Cardiac muscle cell (in vitro differentiated cells and primary cell): ENCODE measurements around the gene TMEM89. TPM values are rescaled to one million over a fixed set of nuclear protein-coding genes. Genes with fewer than 3 reads are reported as not detected.

Experiments used
- DNase-seq, 2 donors: peaks; one replicate each; pipeline versions ENCODE4 v3.0.0 to v3.0.0-alpha.2; 2010 to 2017; ENCODE audit warnings: low read depth in 1 of 2, low spot score in 1 of 2
- H3K27ac ChIP-seq: fragments of 200-600 bp; sonication (generic); 2 replicates; pipeline ENCODE4 v1.5.1; 2016
- H3K27me3 ChIP-seq: fragments of 200-600 bp; sonication (generic); 2 replicates; pipeline ENCODE4 v1.6.0; 2016; ENCODE audit warnings: control low read depth
- H3K36me3 ChIP-seq: fragments of 200-600 bp; sonication (generic); 2 replicates; pipeline ENCODE4 v1.5.1; 2016; ENCODE audit warnings: control low read depth
- H3K4me1 ChIP-seq: fragments of 200-600 bp; sonication (generic); 2 replicates; pipeline ENCODE4 v1.8.1; 2017; ENCODE audit warnings: low read depth, mild to moderate bottlenecking, mixed run types
- H3K4me3 ChIP-seq: fragments of 200-600 bp; sonication (generic); 2 replicates; pipeline ENCODE4 v1.5.1; 2016; ENCODE audit warnings: mild to moderate bottlenecking
- H3K9me3 ChIP-seq: fragments of 200-600 bp; sonication (generic); 2 replicates; pipeline ENCODE4 v1.5.1; 2017; ENCODE audit warnings: low read depth, mild to moderate bottlenecking, control low read depth
- CTCF ChIP-seq: IDR thresholded peaks from 2 replicates; pipeline ENCODE4 v1.5.1; 2012; ENCODE audit warnings: low read depth, mild to moderate bottlenecking, low read length
- polyA plus RNA-seq: library from polyadenylated mRNA; unstranded; fragments of >200 nt; fragmentation: Nextera tagmentation; extraction: Ambion mirVana; gene quantifications from 2 replicates; pipeline ENCODE4 v1.2.1, GENCODE V29; 2016
- total RNA-seq: library from RNA; depleted of rRNA; stranded (reverse); fragments of >200 nt; gene quantifications from 2 replicates; pipeline ENCODE4 v1.2.3, GENCODE V29; 2016

The TMEM89 gene
- total and polyA plus RNA-seq, 2 experiments from 2014 or later = 0.59 TPM; not detected in 1

- H3K27ac ChIP-seq = peak within 1 kb of the TSS; percentile 95
Observed at GRCh38 chr3:48609088-48610005, 12.2 kb downstream of the TMEM89 start, which contains the start of gene UQCRC1. UQCRC1 (minus strand) TSS chr3:48609646; CDS start chr3:48609620, 26 bp downstream.

GRCh38 chr3:48607519-48607918 lies 14.1 kb downstream of the TMEM89 start:
- no peak overlapping the region for H3K27ac ChIP-seq
- peaks cover 41% of the 10 kb centered on the region for H3K36me3 ChIP-seq
- H3K4me1 ChIP-seq = peaks cover 7% of the 10 kb centered on the region
- H3K9me3 ChIP-seq = no peaks in the 10 kb centered on the region
- peaks cover 8% of the 10 kb centered on the region for H3K27me3 ChIP-seq
- TF ChIP-seq CTCF = no peak
- peak in 1 of 2 donors; percentile 7 for DNase-seq
- H3K4me3 ChIP-seq = no peak overlapping the region

More at GRCh38 chr3:48609088-48610005, 12.2 kb downstream of the TMEM89 start, which contains the start of gene UQCRC1:
- H3K9me3 ChIP-seq = no peaks in the 10 kb centered on the region
- peak; percentile 66 for TF ChIP-seq CTCF
- peaks cover 8% of the 10 kb centered on the region for H3K27me3 ChIP-seq
- peaks cover 24% of the 10 kb centered on the region for H3K36me3 ChIP-seq
- peak; percentile 96 for DNase-seq
- H3K4me1 ChIP-seq = peaks cover 7% of the 10 kb centered on the region
- H3K4me3 ChIP-seq = peak within 1 kb of the TSS; percentile 95

GRCh38 chr3:48601622-48601994 lies 20.0 kb downstream of the TMEM89 start:
- no peak for TF ChIP-seq CTCF
- Histone ChIP-seq H3K36me3 (peaks cover 61% of the 10 kb centered on the region), H3K4me1 (peaks cover 6% of the 10 kb centered on the region), H3K9me3 (no peaks in the 10 kb centered on the region), H3K27ac (no peak overlapping the region), H3K4me3 (no peak overlapping the region), H3K27me3 (no peaks in the 10 kb centered on the region)
- DNase-seq = no peak

- DNase-seq = no peak
- Histone ChIP-seq H3K27me3 (no peaks in the 10 kb centered on the region), H3K4me1 (peaks cover 6% of the 10 kb centered on the region), H3K36me3 (peaks cover 57% of the 10 kb centered on the region), H3K27ac (no peak overlapping the region), H3K9me3 (no peaks in the 10 kb centered on the region), H3K4me3 (no peak overlapping the region)
- TF ChIP-seq CTCF = no peak
Observed at GRCh38 chr3:48600711-48601621, 20.6 kb downstream of the TMEM89 start.

- H3K27me3 ChIP-seq = no peaks in the 10 kb centered on the region
- H3K36me3 ChIP-seq = peaks cover 45% of the 10 kb centered on the region
- H3K9me3 ChIP-seq = no peaks in the 10 kb centered on the region
- H3K4me3 ChIP-seq = no peak overlapping the region
- no peak for TF ChIP-seq CTCF
- peak overlapping the region; percentile 81 for H3K27ac ChIP-seq
- no peak for DNase-seq
- peaks cover 6% of the 10 kb centered on the region for H3K4me1 ChIP-seq
Observed at GRCh38 chr3:48599509-48600285, 21.9 kb downstream of the TMEM89 start.
